NOMO-1 (cell line): ENCODE measurements around the gene SURF2.
"Not testable (repeated sequence)": the region's sequence is repeated elsewhere in the genome, so short reads cannot be mapped to it uniquely, and the experiment has no call there.

Experiments
- DNase-seq, 2 experiments: peaks; one replicate each; lab custom pipeline; 2025; ENCODE audit not compliant: unreplicated experiment in 2 of 2; lab: John Stamatoyannopoulos, UW

SURF2 gene

DNA sequence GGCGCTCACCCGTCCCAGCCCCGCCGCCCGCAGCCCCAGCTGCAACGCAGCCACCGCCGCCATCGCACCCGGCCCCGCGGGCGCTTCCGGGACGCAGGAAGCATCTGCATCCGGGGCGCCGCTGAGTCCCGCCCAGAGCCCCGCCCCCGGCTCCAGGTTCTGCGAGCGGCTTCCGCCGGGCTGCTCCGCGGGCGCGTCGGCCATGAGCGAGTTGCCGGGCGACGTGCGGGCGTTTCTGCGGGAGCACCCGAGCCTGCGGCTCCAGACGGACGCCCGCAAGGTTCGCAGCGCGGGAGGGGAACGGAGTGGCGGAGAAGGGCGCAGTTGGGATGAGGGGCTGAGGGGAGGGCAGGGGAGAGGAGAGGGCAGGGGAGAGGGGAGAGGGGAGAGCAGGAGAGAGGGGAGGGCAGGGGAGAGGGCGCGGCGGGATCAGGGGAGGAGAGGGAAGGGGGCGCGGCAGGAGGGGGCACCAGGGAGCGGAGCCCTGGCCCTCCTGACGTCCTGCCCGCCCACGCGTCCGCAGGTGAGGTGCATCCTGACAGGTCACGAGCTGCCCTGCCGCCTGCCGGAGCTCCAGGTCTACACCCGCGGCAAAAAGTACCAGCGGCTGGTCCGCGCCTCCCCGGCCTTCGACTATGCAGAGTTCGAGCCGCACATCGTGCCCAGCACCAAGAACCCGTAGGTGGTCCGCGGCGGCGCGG lies at the start of gene SURF2, which contains the start of gene SURF1:
Gene SURF2, plus strand, starts transcription at position 160 of the 701 bp plus-strand sequence. Its CDS starts 43 bp downstream, at position 203.
Gene SURF1, minus strand, starts transcription at position 97 of the 701 bp plus-strand sequence. Its CDS starts 34 bp downstream, at position 63.
- DNase-seq = peak; percentile 51 to 78

DNA sequence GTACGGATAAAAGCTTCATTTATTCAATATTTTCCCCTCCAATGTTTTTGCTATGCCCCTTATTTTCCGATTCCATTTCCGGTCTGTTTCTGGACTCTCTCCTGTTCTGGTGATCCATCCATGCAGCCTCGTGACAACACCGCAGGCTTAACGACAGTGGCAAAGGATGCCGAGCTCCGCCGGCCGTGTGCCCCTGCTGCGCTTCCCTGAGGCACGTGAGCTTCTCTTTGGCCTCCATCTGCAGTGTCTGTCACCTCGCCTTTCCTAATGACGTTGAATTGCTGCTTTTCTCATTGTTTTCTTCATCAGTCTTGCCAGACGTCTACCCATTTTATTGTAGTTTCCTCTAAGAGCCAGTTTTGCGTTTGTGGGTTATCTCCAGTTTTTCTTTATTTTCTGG lies 49.0 kb upstream of the SURF2 start:
- no peak for DNase-seq

DNA sequence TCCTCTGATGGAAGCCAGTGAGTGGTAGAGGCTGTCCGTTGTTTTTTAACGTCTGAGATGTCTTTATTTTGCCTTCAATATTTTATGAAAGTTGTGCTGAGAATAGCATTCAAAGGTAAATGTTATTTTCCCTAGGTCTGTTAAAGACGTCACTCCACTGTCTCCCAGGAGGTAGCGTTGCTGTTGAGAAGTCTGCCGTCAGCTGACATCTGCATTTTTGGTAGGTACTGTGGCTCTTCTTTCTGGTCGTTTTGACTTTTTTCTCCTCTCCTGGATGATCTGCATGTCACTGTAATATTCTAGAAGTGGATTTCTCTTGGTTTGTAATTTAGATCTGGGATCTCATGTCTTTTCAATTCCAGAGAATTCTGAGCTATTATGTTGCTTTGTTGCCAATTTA lies 46.7 kb upstream of the SURF2 start:
- no peak for DNase-seq

DNA sequence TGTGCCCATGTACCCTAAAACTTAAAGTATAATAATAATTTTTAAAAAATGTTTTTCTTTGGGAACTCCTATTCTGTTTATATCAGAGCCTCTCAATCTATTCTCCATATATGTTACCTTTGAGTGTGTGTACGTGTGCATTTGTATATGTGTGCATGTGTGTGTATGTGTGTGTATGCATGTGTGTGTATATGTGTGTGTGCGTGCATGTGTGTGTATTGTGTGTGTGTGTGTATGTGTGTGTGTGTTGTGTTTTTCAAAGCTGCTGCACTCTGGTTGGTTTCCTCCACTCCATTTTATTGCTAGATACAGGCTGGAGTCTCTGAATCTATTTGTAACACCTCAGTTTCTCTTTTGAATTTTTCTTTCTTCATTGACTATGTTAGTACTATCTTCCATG lies 40.4 kb upstream of the SURF2 start:
- DNase-seq = no peak

GRCh38 chr9:133317551-133317950 lies 38.8 kb upstream of the SURF2 start:
- DNase-seq = not testable (repeated sequence)

DNA sequence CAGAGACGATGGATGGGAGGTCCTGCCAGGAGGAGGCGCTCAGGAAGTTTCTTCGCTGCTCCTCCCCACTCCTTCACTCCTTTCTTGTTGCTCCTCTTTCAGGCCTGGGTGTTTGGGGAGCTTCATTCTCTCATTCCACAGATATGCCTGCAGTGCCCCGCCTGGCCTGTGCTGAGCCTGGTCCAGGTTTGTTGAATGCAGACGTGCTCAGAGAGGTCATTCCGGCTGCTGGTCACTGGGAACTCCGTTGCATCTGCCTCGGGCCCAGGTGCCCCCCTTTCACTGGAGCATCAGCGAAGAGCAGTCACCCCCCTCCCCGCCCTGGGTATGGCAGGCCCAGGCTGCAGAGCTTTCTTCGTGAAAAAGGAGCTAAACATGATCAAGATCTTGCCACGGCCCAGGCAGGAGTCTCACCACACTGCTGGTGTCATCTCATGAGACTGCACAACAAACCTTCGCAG lies 35.9 kb upstream of the SURF2 start:
- DNase-seq = no peak

- no peak for DNase-seq
Observed at GRCh38 chr9:133321411-133321935, 34.9 kb upstream of the SURF2 start.

- no peak for DNase-seq
Observed at GRCh38 chr9:133322701-133323100, 33.6 kb upstream of the SURF2 start.

- no peak for DNase-seq
Observed at GRCh38 chr9:133323211-133323610, 33.1 kb upstream of the SURF2 start.

GRCh38 chr9:133323991-133324703 lies 32.2 kb upstream of the SURF2 start:
- DNase-seq = no peak

DNA sequence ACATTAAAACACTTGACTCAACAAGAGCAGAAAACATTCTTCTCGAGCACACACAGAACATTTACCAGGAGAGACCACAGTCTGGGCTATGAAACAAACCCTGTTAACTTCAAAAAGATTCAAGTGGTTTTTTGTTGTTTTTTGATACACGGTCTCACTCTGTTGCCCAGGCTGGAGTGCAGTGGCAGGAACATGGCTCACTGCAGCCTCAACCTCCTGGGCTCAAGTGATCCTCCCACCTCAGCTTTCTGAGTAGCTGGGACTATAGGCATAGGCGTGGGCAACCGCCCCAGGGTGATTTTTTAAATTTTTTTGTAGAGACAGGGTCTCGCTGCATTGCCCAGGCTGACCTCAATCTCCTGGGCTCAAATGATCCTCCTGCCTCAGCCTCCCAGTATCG lies 29.3 kb upstream of the SURF2 start:
- DNase-seq = not testable (repeated sequence)

GRCh38 chr9:133327834-133328484 lies 28.4 kb upstream of the SURF2 start:
- no peak for DNase-seq

- not testable (repeated sequence) for DNase-seq
Observed at GRCh38 chr9:133329306-133330156, 26.8 kb upstream of the SURF2 start.

DNA sequence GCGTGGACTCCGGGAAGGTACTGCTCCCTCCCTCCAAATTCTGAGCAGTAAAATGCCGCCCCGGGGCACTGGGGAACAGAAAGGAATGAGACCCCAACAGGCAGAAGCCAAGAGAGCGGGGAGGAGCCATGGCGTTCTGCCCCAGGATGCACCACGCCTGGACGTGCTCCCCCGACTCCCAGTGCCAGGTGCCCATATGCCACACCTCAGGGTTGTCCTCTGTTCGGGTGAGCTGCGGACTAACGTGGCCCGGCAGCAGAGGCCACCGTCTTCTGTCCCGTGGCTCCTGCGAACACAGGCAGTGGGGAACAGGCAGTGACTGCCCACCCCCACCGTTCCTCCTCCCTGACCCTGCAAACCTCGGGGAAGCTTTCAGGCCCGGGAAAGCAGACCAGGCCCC lies 25.1 kb upstream of the SURF2 start:
- no peak for DNase-seq

DNA sequence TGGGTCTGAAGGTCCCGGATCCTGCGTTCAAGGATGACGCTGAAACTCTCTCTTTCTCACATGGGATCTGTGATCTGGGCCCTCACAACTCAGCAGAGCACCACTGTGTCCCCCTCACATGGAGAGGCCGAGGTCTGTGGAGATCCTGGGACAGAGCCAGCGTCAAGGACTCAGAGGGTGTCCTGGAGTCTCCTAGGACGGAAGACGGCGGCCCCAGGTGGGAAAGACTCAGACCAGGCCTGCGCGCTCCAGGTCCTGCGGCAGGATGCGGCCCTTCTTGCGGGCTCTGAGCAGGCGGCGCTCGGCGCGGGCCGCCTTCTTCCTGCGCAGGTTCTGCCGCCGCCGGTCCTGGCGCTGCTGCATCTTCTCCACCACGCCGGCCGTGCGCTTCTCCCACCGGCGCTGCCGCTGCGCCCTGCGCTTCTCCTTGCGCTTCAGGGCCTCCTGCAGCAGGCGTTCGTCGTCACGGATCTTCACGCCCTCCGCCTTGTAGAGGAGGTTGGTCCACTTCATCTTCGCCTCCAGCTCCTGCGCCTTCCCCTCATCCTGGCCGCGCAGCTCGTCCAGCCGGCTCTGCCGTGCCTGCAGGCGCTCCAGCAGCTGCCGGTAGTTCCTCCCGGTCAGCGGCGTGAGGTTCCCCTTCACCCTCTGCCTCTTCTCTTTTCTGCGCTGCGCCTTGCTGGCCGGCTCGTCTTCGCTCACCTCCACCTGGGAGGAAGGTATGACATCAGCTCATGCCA lies 24.5 kb upstream of the SURF2 start:
- no peak for DNase-seq

GRCh38 chr9:133332381-133332730 lies 24.0 kb upstream of the SURF2 start:
- DNase-seq = no peak

DNA sequence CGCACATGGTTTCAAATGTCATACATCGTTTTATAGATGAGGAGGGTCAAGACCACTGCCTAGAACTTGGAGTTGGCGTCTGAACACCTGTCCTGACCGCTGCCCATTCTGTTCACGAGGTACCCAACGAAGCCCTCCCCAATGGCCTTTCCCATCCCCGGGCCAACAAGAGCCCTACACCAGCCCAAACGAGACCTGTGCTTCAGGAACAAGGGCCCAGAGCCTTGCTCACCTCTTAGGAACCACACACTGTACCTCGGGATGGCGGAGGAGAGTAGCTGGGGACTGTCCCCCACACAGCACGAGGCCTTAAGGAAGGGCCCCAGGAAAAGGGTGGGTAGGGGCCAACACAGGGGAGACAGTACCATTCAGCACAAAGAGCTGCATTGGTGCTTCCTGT lies 23.3 kb upstream of the SURF2 start:
- DNase-seq = no peak

DNA sequence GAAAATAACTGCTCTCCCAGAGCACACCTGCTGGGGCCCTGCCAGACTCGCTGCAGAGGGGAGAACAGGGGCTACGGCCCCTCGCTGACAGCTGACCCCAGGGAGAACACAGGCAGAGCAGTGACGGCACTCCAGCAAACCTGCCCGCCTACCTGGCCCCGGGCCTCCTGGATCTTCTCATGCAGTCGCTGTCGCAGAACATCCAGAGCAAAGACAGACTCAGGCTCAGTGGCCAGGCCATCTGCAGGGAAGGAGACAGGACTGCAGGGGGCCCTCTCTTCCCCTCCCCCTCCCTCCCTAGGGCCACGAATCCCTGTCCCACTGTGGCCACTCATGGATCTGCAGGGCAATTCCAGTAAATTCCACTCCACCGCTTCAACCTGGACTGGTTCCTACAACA lies 22.8 kb upstream of the SURF2 start:
- DNase-seq = no peak

- DNase-seq = no peak
Observed at GRCh38 chr9:133334161-133334560, 22.2 kb upstream of the SURF2 start.

DNA sequence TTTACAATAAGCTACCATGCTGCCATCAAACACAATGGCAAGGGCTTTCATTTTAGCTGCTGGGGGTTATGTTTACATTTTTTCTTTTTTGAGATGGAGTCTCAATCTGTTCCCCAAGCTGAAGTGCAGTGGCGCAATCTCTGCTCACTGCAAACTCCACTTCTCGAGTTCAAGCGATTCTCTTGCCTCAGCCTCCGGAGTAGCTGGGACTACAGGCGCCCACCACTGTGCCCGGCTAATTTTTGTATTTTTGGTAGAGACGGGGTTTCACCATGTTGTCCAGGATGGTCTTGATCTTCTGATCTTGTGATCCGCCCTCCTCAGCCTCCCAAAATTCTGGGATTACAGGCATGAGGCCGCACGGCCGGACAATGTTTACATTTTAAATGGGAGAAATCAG lies 21.5 kb upstream of the SURF2 start:
- not testable (repeated sequence) for DNase-seq
